NCI-H1436 treated with DMSO at 0.1 percent for 48 hours (cell line): ENCODE measurements around the gene WNT5B.
"Not testable (repeated sequence)": the region's sequence is repeated elsewhere in the genome, so short reads cannot be mapped to it uniquely, and the experiment has no call there.

Source experiments
- DNase-seq: peaks from one replicate; lab custom pipeline; 2025; lab: John Stamatoyannopoulos, UW

Gene WNT5B

GRCh38 chr12:1691123-1692007 lies 62.3 kb downstream of the WNT5B start:
- no peak for DNase-seq

GRCh38 chr12:1692226-1692625 lies 63.2 kb downstream of the WNT5B start:
- no peak for DNase-seq

DNA sequence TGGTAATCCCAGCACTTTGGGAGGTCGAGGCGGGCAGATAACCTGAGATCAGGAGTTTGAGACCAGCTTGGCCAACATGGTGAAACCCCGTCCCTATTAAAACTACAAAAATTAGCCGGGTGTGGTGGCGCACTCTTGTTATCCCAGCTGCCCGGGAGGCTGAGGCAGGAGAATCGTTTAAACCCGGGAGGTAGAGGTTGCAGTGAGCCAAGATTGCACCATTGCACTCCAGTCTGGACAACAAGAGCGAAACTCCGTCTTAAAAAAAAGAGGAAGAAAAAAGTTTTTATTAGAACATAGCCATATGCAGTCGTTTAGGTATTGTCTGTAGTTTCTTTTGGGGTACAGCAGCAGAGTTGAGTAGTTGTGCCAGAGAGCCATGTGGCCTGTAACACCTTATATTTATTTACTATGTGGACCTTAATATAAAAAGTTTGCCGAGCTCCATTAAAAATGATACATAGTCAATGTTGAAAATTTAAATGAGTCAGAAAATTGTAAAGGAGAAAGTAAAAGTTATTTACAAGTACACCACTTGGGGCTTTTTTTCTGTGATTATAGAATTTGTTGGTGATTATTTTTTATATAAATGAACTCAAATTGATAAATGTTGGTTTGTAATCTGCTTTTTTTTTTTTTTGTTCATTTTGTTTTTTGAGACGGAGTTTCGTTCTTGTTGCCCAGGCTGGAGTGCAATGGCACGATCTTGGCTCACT lies 64.0 kb downstream of the WNT5B start:
- DNase-seq: no peak

- DNase-seq: not testable (repeated sequence)
Observed at GRCh38 chr12:1695097-1695496, 66.1 kb downstream of the WNT5B start.

GRCh38 chr12:1695886-1696670 lies 67.0 kb downstream of the WNT5B start:
- no peak for DNase-seq

- DNase-seq: no peak
Observed at GRCh38 chr12:1696800-1697199, 67.8 kb downstream of the WNT5B start.
